HepG2 (cell line): ENCODE results near the gene HSPA1B. TPM values are rescaled to one million over a fixed set of nuclear protein-coding genes. Genes with fewer than 3 reads are reported as not detected.

Experiments
- CBX2 ChIP-seq, 2 experiments: fragments of 200-600 bp in 1 of 2; sonication (generic); formaldehyde crosslinking in 1 of 2; IDR thresholded peaks; 2 replicates each; pipeline versions ENCODE4 v1.7.0 to v1.8.1; 2018 to 2022; ENCODE audit warnings: low read depth in 2 of 2, low read length in 1 of 2, mild to moderate bottlenecking in 1 of 2, missing genetic modification reagents in 1 of 2
- EZH2 ChIP-seq: conservative IDR thresholded peaks from 2 replicates; pipeline ENCODE4 v1.6.1; 2012; ENCODE audit warnings: mild to moderate bottlenecking, low read depth, low read length, moderate library complexity
- FOXC1 ChIP-seq: sonication (generic); formaldehyde crosslinking; IDR thresholded peaks from 2 replicates; pipeline ENCODE4 v1.8.0; 2022; ENCODE audit warnings: mild to moderate bottlenecking, missing genetic modification reagents, borderline replicate concordance
- HBP1 ChIP-seq: IDR thresholded peaks from 2 replicates; pipeline ENCODE4 v1.6.1; 2016; ENCODE audit warnings: low read depth, control low read depth
- HMGXB3 ChIP-seq: sonication (generic); formaldehyde crosslinking; IDR thresholded peaks from 2 replicates; pipeline ENCODE4 v1.4.0; 2020; ENCODE audit warnings: missing genetic modification reagents, borderline replicate concordance
- HOXD1 ChIP-seq: sonication (generic); formaldehyde crosslinking; IDR thresholded peaks from 2 replicates; pipeline ENCODE4 v1.5.0; 2020; ENCODE audit warnings: missing genetic modification reagents
- IKZF1 ChIP-seq: fragments of 450-650 bp; IDR thresholded peaks from 2 replicates; pipeline ENCODE4 v1.7.1; 2016
- PAWR ChIP-seq: sonication (generic); formaldehyde crosslinking; IDR thresholded peaks from 2 replicates; pipeline ENCODE4 v1.4.0; 2020; ENCODE audit warnings: missing genetic modification reagents, mild to moderate bottlenecking, borderline replicate concordance
- PHB2 ChIP-seq: fragments of 450-650 bp; IDR thresholded peaks from 2 replicates; pipeline ENCODE4 v1.6.1; 2018; ENCODE audit not compliant: partially characterized antibody
- RAD51 ChIP-seq: fragments of 450-650 bp; IDR thresholded peaks from 2 replicates; pipeline ENCODE4 v1.6.1; 2016; ENCODE audit warnings: borderline replicate concordance
- RORA ChIP-seq: sonication (generic); formaldehyde crosslinking; IDR thresholded peaks from 2 replicates; pipeline ENCODE4 v1.5.0; 2020; ENCODE audit warnings: mild to moderate bottlenecking, missing genetic modification reagents, moderate library complexity
- SNAPC5 ChIP-seq: sonication (generic); formaldehyde crosslinking; IDR thresholded peaks from 2 replicates; pipeline ENCODE4 v1.8.1; 2023; ENCODE audit warnings: mild to moderate bottlenecking, missing genetic modification reagents, borderline replicate concordance
- TCF7 ChIP-seq: sonication (generic); IDR thresholded peaks from 2 replicates; pipeline ENCODE4 v1.6.1; 2016; ENCODE audit warnings: antibody characterized with exemption, low read depth
- TFAP4 ChIP-seq: sonication (generic); IDR thresholded peaks from 2 replicates; pipeline ENCODE4 v1.6.1; 2016; ENCODE audit warnings: low read depth, borderline replicate concordance
- WIZ ChIP-seq: sonication (generic); formaldehyde crosslinking; IDR thresholded peaks from 2 replicates; pipeline ENCODE4 v1.5.1; 2020; ENCODE audit warnings: mild to moderate bottlenecking, missing genetic modification reagents
- ZBTB39 ChIP-seq: sonication (generic); formaldehyde crosslinking; IDR thresholded peaks from 2 replicates; pipeline ENCODE4 v1.5.0; 2020; ENCODE audit warnings: missing genetic modification reagents
- ZNF136 ChIP-seq: sonication (generic); formaldehyde crosslinking; IDR thresholded peaks from 2 replicates; pipeline ENCODE4 v1.8.1; 2022; ENCODE audit warnings: low read depth, mild to moderate bottlenecking, moderate library complexity, missing genetic modification reagents
- ZNF431 ChIP-seq: sonication (generic); formaldehyde crosslinking; IDR thresholded peaks from 2 replicates; pipeline ENCODE4 v1.9.0; 2022; ENCODE audit warnings: missing genetic modification reagents, low read depth, mild to moderate bottlenecking, borderline replicate concordance
- ZNF562 ChIP-seq: sonication (generic); formaldehyde crosslinking; IDR thresholded peaks from 2 replicates; pipeline ENCODE4 v1.8.0; 2022; ENCODE audit warnings: missing genetic modification reagents, borderline replicate concordance
- ZNF776 ChIP-seq: sonication (generic); formaldehyde crosslinking; IDR thresholded peaks from 2 replicates; pipeline ENCODE4 v1.4.0; 2020; ENCODE audit warnings: mild to moderate bottlenecking, missing genetic modification reagents
- polyA plus RNA-seq, 8 experiments: library from polyadenylated mRNA; depleted of rRNA in 3 of 8; stranded (reverse) in 7 of 8; unstranded in 1 of 8; fragments of >200 nt; fragmentation: Illumina TruSeq in 4 of 8; extraction: Trizol in 4 of 8; gene quantifications; 2 replicates each; pipeline versions ENCODE4 v1.2.1 to v1.2.3, GENCODE V29; 2011 to 2016; ENCODE audit warnings: low read depth in 4 of 8, missing spikeins in 1 of 8, mixed read lengths in 1 of 8; ENCODE audit not compliant: insufficient read depth in 1 of 8
- total RNA-seq, 5 experiments: library from RNA; depleted of rRNA; stranded (reverse); fragments of >200 nt; fragmentation: Illumina TruSeq; extraction: Trizol; gene quantifications; 2 replicates each; pipeline ENCODE4 v1.2.3, GENCODE V29; 2016; ENCODE audit warnings: low read depth in 1 of 5

The HSPA1B gene
- total and polyA plus RNA-seq, 2 of the 13 experiments (the other 11 are each of a cell fraction or from before 2014, with no cell fraction given) = 26.0 to 186 TPM

- TF ChIP-seq TCF7 (no peak), ZNF562 (CRISPR knock-in tag) (no peak), HBP1 (peak; percentile 88), EZH2 (no peak), ZNF431 (CRISPR knock-in tag) (no peak; the same call in 1 of the 2 replicates), HOXD1 (CRISPR knock-in tag) (0 out of 2 replicates have a peak, but pooled peaks have one; percentile 44), FOXC1 (CRISPR knock-in tag) (peak; percentile 95), TFAP4 (0 out of 2 replicates have a peak, but pooled peaks have one; percentile 38), CBX2 (IDR thresholded peaks at IDR 0.05; ENCODE audit: low read depth, low read length) (no peak), CBX2 (CRISPR knock-in tag; IDR thresholded peaks at IDR 0.05; ENCODE audit: low read depth) (no peak), SNAPC5 (CRISPR knock-in tag) (no peak), ZBTB39 (CRISPR knock-in tag) (no peak), PAWR (no peak), IKZF1 (no peak), ZNF776 (CRISPR knock-in tag) (no peak; the same call in 1 of the 2 replicates), HMGXB3 (CRISPR knock-in tag) (0 out of 2 replicates have a peak, but pooled peaks have one; percentile 80), RAD51 (no peak), PHB2 (no peak), WIZ (CRISPR knock-in tag) (no peak), RORA (CRISPR knock-in tag) (no peak), ZNF136 (CRISPR knock-in tag) (0 out of 2 replicates have a peak, but pooled peaks have one; percentile 83)
Measured at GRCh38 chr6:31827286-31828079, at the start of gene HSPA1B (continued).
